Measurements from ENCODE around the gene ZNF585A. TPM values are rescaled to one million over a fixed set of nuclear protein-coding genes. Genes with fewer than 3 reads are reported as not detected.

The ZNF585A gene
- total RNA-seq, 1 donor from 2014 or later = 3.4 TPM

Other genes with a start within 250 kb of the ZNF585A start
- 9.6 TPM for gene ZNF420, start 94.3 kb downstream of the ZNF585A start, total RNA-seq
- 8.8 TPM for gene ZNF585B, start 37.8 kb upstream of the ZNF585A start, total RNA-seq
- gene ZNF383, start 45.5 kb upstream of the ZNF585A start, total RNA-seq = 6.4 TPM
- gene ZNF527, start 198.4 kb upstream of the ZNF585A start, total RNA-seq = 18.2 TPM